HEK293T (cell line): ENCODE measurements around the gene APBB2.

Source experiments
- BHLHE40 ChIP-seq: fragments of 450-650 bp; IDR thresholded peaks from 2 replicates; pipeline ENCODE4 v1.6.1; 2016; ENCODE audit warnings: mild to moderate bottlenecking, moderate library complexity, borderline replicate concordance
- CTBP1 ChIP-seq: fragments of 450-650 bp; IDR thresholded peaks from 2 replicates; pipeline ENCODE4 v1.6.1; 2016; ENCODE audit warnings: borderline replicate concordance
- FOXK2 ChIP-seq: fragments of 450-650 bp; IDR thresholded peaks from 2 replicates; pipeline ENCODE4 v1.6.1; 2016; ENCODE audit warnings: mild to moderate bottlenecking
- FOXM1 ChIP-seq: fragments of 450-650 bp; IDR thresholded peaks from 2 replicates; pipeline ENCODE4 v1.6.1; 2017; ENCODE audit warnings: mild to moderate bottlenecking, borderline replicate concordance
- HDGF ChIP-seq: fragments of 450-650 bp; IDR thresholded peaks from 2 replicates; pipeline ENCODE4 v1.6.1; 2017; ENCODE audit warnings: antibody characterized with exemption, borderline replicate concordance
- PKNOX1 ChIP-seq: fragments of 450-650 bp; IDR thresholded peaks from 2 replicates; pipeline ENCODE4 v1.6.1; 2016
- SP1 ChIP-seq: fragments of 450-650 bp; IDR thresholded peaks from 2 replicates; pipeline ENCODE4 v1.6.1; 2017
- SUZ12 ChIP-seq: fragments of 450-650 bp; IDR thresholded peaks from 2 replicates; pipeline ENCODE4 v1.6.1; 2016; ENCODE audit warnings: mild to moderate bottlenecking
- TARDBP ChIP-seq: fragments of 450-650 bp; IDR thresholded peaks from 2 replicates; pipeline ENCODE4 v1.6.1; 2016
- ZNF384 ChIP-seq: fragments of 450-650 bp; IDR thresholded peaks from 2 replicates; pipeline ENCODE4 v1.6.1; 2016

DNA sequence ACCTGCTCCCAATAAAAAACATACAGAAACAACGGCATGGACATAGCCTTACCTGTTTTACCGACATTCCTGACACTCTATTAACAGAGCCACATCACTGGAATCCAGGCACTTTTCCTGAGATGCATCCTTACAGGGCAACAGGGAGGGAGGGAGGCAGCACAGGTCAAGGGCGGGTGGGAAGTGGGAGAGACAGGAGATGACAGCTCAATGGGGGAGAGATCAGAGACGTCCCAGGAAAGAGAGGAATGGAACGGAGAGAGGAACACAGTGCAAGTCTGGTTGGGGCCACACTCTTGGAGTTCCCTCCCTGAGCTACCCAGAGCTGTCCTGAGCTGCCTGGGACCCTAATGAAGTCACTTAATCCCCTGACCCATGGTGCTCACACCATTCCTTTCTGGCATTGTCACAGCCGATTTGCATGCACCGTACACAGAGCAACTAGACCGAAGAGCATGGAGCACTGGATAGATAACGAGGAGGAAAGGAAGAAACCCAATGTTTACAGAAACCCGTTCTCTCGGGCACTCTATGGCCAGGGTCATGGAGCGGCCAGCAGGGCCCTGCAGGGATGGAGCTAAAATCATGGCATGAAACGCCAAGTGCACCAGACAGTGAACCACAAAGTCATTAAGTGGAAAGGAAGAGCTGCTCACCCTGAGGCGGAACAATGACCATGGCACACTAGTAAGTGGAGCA, 371.5 kb downstream of the APBB2 start:
- TF ChIP-seq SUZ12 (no peak), TARDBP (no peak), PKNOX1 (no peak), FOXK2 (no peak), HDGF (no peak), FOXM1 (no peak), SP1 (no peak), BHLHE40 (no peak), CTBP1 (no peak), ZNF384 (no peak)
